Esophagus squamous epithelium (tissue), 5 donors: ENCODE data around the gene FHIP1B. TPM values are rescaled to one million over a fixed set of nuclear protein-coding genes. Genes with fewer than 3 reads are reported as not detected.

Experiments
- DNase-seq: peaks from one replicate; lab custom pipeline; 2025; lab: John Stamatoyannopoulos, UW
- H3K27ac ChIP-seq, 4 donors: fragments of 200-600 bp; sonication (generic); one replicate each; pipeline ENCODE4 v1.5.1; 2016 to 2019; ENCODE audit warnings: mild to moderate bottlenecking in 1 of 4
- H3K27me3 ChIP-seq, 4 donors: fragments of 200-600 bp; sonication (generic); 1 replicate in 3 of 4; 2 replicates in 1 of 4; pipeline versions ENCODE4 v1.5.1 to v1.6.0; 2017 to 2021; ENCODE audit warnings: antibody characterized with exemption in 1 of 4
- H3K36me3 ChIP-seq, 3 donors: fragments of 200-600 bp; sonication (generic); one replicate each; pipeline ENCODE4 v1.5.1; 2016 to 2019
- H3K4me1 ChIP-seq, 3 donors: fragments of 200-600 bp; sonication (generic); one replicate each; pipeline ENCODE4 v1.5.1; 2017 to 2019
- H3K4me3 ChIP-seq, 4 donors: fragments of 200-600 bp; sonication (generic); 1 replicate in 3 of 4; 2 replicates in 1 of 4; pipeline ENCODE4 v1.5.1; 2016 to 2019; ENCODE audit warnings: mild to moderate bottlenecking in 2 of 4, moderate library complexity in 1 of 4
- H3K9me3 ChIP-seq, 3 donors: fragments of 200-600 bp; sonication (generic); one replicate each; pipeline ENCODE4 v1.5.1; 2016 to 2019
- POLR2A ChIP-seq, 4 donors: fragments of 450-650 bp; IDR thresholded peaks; one replicate each; pipeline ENCODE4 v1.6.1; 2017; ENCODE audit warnings: antibody characterized with exemption in 4 of 4, mild to moderate bottlenecking in 4 of 4, moderate library complexity in 3 of 4
- WGBS, 2 donors: methylation state at CpG; one replicate each; pipeline ENCODE4 v1.1.5; 2018; 5-methylcytosine and 5-hydroxymethylcytosine counted together
- intact Hi-C: fragments of 100-400 bp; cut with DNase I; formaldehyde crosslinking; loops from one replicate; pipeline ENCODE4 v1.15.0; 2022
- total RNA-seq, 4 donors: library from RNA; depleted of rRNA; stranded (reverse); fragments of >200 nt; gene quantifications; one replicate each; pipeline ENCODE4 v1.1.0, GENCODE V29; 2016
- TF ChIP-seq, protein P1 (sequence below), 6 experiments: fragments of 450-650 bp in 4 of 6; fragments of 200-600 bp in 2 of 6; sonication (generic) in 2 of 6; IDR thresholded peaks; one replicate each; pipeline ENCODE4 v1.5.1; 2016 to 2019; ENCODE audit warnings: antibody characterized with exemption in 6 of 6, mild to moderate bottlenecking in 4 of 6, moderate library complexity in 4 of 6
- donor health status: DM: yes; HTN: yes; CAD: no.

FHIP1B gene
- total RNA-seq, 4 donors from 2014 or later: 8.3 to 33.5 (median 23.1) TPM

DNA sequence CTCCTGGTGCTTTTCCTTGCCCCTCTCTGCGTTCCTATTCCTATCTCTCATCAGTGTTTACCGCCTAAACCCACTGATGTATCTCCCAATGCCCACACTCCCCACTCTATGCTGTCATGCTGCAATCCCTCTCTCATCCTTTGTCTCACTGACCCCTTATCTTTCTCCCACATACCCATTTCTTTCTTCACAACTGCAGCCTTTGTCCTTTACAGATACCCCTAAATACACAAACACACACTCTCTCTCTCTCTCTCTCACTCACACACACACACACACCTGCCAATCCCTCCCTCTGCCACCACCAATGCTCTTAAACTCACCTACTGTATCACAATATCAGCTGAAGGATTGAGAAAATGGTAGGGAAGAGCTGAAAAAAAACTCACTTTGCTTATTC is 59.0 kb downstream of the FHIP1B start:
- 40 to 41% methylated on average over 2 of the region's 2 CpGs for WGBS, 2 donors
- Histone ChIP-seq H3K36me3 (no peaks in the 10 kb centered on the region), H3K9me3 (no peaks in the 10 kb centered on the region), H3K4me1 (no peaks in the 10 kb centered on the region), H3K27ac (no peak overlapping the region), H3K27me3 (no peaks in the 10 kb centered on the region), H3K4me3 (no peak overlapping the region)
- no peak for DNase-seq
- intact Hi-C loops: no loop called here
- TF ChIP-seq, protein P1, sequence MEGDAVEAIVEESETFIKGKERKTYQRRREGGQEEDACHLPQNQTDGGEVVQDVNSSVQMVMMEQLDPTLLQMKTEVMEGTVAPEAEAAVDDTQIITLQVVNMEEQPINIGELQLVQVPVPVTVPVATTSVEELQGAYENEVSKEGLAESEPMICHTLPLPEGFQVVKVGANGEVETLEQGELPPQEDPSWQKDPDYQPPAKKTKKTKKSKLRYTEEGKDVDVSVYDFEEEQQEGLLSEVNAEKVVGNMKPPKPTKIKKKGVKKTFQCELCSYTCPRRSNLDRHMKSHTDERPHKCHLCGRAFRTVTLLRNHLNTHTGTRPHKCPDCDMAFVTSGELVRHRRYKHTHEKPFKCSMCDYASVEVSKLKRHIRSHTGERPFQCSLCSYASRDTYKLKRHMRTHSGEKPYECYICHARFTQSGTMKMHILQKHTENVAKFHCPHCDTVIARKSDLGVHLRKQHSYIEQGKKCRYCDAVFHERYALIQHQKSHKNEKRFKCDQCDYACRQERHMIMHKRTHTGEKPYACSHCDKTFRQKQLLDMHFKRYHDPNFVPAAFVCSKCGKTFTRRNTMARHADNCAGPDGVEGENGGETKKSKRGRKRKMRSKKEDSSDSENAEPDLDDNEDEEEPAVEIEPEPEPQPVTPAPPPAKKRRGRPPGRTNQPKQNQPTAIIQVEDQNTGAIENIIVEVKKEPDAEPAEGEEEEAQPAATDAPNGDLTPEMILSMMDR (IDR thresholded peaks at IDR 0.05): no peak
- TF ChIP-seq POLR2A (IDR thresholded peaks at IDR 0.05): no peak

DNA sequence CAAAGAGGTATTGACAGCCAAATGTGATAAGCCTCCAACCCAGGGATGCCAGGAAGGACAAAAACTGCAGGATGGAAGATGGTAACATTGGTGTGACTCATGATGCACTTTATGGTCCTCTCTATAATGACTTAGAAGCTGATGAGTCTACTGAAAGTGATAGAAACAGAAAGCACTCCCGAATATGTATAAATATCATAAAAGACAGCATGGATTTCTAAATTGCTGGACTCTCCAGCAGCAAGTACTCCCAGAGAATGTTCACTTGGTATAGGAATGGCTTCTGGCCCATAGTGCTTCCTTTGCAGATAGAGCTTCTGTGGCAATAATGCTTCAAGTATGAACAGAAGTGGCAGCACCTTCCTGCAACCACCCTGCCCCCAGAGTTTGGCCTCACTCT is 64.2 kb downstream of the FHIP1B start, which contains the start of gene OR52B2:
Gene OR52B2 (minus strand): TSS at position 101 of the 400 bp plus-strand sequence. CDS start 0 bp downstream, at position 101.
- no peak within 1 kb of the TSS for H3K4me3 ChIP-seq
- intact Hi-C loops: no loop called here
- DNase-seq: no peak
- no peaks in the 10 kb centered on the region for H3K36me3 ChIP-seq
- H3K27me3 ChIP-seq: no peaks in the 10 kb centered on the region
- no peaks in the 10 kb centered on the region for H3K9me3 ChIP-seq
- no peak within 1 kb of the TSS for H3K27ac ChIP-seq
- TF ChIP-seq POLR2A (IDR thresholded peaks at IDR 0.05): no peak
- TF ChIP-seq, protein P1 (IDR thresholded peaks at IDR 0.05): no peak
- H3K4me1 ChIP-seq: no peaks in the 10 kb centered on the region
- 53 to 63% methylated on average over 1 of the region's 1 CpG for WGBS, 2 donors

Other genes with a start within 250 kb of the FHIP1B start
- not detected for gene OR52L1, start 247.7 kb downstream of the FHIP1B start, total RNA-seq
- gene OR56A4, start 227.7 kb downstream of the FHIP1B start, total RNA-seq: not detected
- gene OR56A1, start 203.9 kb downstream of the FHIP1B start, total RNA-seq: not detected
- gene OR56B4, start 127.0 kb downstream of the FHIP1B start, total RNA-seq: not detected
- not detected for gene OR52B2, start 64.3 kb downstream of the FHIP1B start, total RNA-seq
- gene OR52W1, start 35.4 kb downstream of the FHIP1B start, total RNA-seq: not detected
- gene C11orf42, start 29.1 kb downstream of the FHIP1B start, total RNA-seq: not detected
- gene CNGA4, start 4.5 kb upstream of the FHIP1B start, total RNA-seq: under 1 TPM in 1 of 4 donors, not detected in 3; 0.38 TPM
- under 1 TPM in 2 of 4 donors, not detected in 2; 0.15 to 0.45 TPM for gene CCKBR, start 25.2 kb upstream of the FHIP1B start, total RNA-seq
- 10 to 100 TPM; 16.6 to 65.0 (median 25.3) TPM for gene CAVIN3, start 85.9 kb upstream of the FHIP1B start, total RNA-seq
- gene SMPD1, start 155.8 kb upstream of the FHIP1B start, total RNA-seq: 10 to 100 TPM; 11.6 to 21.4 (median 14.3) TPM
- gene APBB1, start 184.5 kb upstream of the FHIP1B start, total RNA-seq: 10 to 100 TPM in 2 of 4 donors, 1 to 10 TPM in 2; 2.7 to 29.0 (median 9.9) TPM
- gene HPX, start 206.4 kb upstream of the FHIP1B start, total RNA-seq: under 1 TPM in 1 of 4 donors, not detected in 3; 0.76 TPM
- 10 to 100 TPM in 1 of 4 donors, 1 to 10 TPM in 3; 4.0 to 13.5 (median 7.0) TPM for gene TRIM3, start 239.3 kb upstream of the FHIP1B start, total RNA-seq
- 10 to 100 TPM; 39.4 to 74.6 (median 50.8) TPM for gene ARFIP2, start 246.7 kb upstream of the FHIP1B start, total RNA-seq
- gene TIMM10B, start 246.9 kb upstream of the FHIP1B start, total RNA-seq: 10 to 100 TPM; 17.0 to 40.2 (median 29.6) TPM